GM21528 (cell line): Measurements from ENCODE around the gene UBE2Q1.

Experiments used
- ATAC-seq: cut with Tn5 transposase; IDR thresholded peaks from one replicate; pipeline ENCODE4 v1.9.1; 2021; ENCODE audit warnings: mild to moderate bottlenecking, moderate library complexity; ENCODE audit not compliant: unreplicated experiment, low FRiP score

The UBE2Q1 gene

GRCh38 chr1:154514066-154514553 is 44.4 kb downstream of the UBE2Q1 start:
- no peak for ATAC-seq

GRCh38 chr1:154512760-154513159 is 45.7 kb downstream of the UBE2Q1 start:
- ATAC-seq = no peak

GRCh38 chr1:154503898-154504297 is 54.6 kb downstream of the UBE2Q1 start:
- ATAC-seq = no peak

GRCh38 chr1:154502744-154503115 is 55.7 kb downstream of the UBE2Q1 start:
- ATAC-seq = no peak

GRCh38 chr1:154502066-154502743 is 56.3 kb downstream of the UBE2Q1 start, which contains the start of the genes SHE and TDRD10:
TSS of gene SHE (minus strand) at chr1:154502412. CDS start at chr1:154502026, 386 bp downstream.
TSS of gene TDRD10 (plus strand) at chr1:154502219. CDS start at chr1:154506904, 4,685 bp downstream.
- no peak for ATAC-seq

- no peak for ATAC-seq
Measured at GRCh38 chr1:154501423-154502065, 56.9 kb downstream of the UBE2Q1 start.

- ATAC-seq = no peak
Measured at GRCh38 chr1:154500533-154500932, 57.9 kb downstream of the UBE2Q1 start.

GRCh38 chr1:154499446-154499845 is 59.0 kb downstream of the UBE2Q1 start:
- ATAC-seq = no peak
